Measurements from ENCODE around the gene EIF4E.

DNA sequence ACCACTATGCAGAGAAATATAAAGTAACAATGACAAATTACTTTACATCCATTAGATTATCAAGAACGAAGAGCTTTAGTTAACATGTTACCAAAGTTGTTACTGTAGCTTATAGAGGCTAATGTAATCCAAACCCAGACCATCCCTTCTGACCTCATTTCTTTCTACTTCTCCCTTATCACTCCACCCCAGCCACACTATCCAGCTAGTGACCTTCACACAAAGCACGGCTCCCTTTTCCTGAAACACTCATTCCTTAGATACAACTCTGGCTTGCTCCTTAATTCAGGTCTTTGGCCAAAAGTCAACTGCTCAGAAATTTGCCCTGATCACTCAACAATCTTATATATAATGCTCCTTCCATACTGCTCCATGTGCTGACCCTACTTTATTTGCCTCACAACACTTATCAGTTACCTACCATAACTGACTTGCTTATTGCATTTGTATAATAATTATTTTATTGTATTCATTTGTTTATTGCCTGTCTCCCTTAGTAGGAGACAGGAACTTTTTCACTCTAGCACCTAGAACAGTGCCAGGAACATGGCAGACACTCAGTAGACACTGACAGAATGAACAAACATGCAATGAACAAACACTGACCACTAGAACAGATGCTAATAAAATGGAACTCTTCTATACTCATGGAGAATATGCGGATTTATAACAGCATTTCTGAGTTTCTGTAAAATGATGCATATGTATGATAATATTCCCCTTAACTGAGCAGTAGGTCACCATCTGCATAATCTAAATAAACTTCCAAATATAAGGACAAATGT is 67.6 kb downstream of the EIF4E start:
- no peak for TF ChIP-seq CTCF (IDR thresholded peaks at IDR 0.05 in 4 of 5, conservative IDR thresholded peaks at IDR 0.05 in 1 of 5)
- TF ChIP-seq POLR2A (IDR thresholded peaks at IDR 0.05), result no peak

Measured in gastrocnemius medialis (tissue), 4 donors.